Measurements from ENCODE around the gene NELL1.

The NELL1 gene

DNA sequence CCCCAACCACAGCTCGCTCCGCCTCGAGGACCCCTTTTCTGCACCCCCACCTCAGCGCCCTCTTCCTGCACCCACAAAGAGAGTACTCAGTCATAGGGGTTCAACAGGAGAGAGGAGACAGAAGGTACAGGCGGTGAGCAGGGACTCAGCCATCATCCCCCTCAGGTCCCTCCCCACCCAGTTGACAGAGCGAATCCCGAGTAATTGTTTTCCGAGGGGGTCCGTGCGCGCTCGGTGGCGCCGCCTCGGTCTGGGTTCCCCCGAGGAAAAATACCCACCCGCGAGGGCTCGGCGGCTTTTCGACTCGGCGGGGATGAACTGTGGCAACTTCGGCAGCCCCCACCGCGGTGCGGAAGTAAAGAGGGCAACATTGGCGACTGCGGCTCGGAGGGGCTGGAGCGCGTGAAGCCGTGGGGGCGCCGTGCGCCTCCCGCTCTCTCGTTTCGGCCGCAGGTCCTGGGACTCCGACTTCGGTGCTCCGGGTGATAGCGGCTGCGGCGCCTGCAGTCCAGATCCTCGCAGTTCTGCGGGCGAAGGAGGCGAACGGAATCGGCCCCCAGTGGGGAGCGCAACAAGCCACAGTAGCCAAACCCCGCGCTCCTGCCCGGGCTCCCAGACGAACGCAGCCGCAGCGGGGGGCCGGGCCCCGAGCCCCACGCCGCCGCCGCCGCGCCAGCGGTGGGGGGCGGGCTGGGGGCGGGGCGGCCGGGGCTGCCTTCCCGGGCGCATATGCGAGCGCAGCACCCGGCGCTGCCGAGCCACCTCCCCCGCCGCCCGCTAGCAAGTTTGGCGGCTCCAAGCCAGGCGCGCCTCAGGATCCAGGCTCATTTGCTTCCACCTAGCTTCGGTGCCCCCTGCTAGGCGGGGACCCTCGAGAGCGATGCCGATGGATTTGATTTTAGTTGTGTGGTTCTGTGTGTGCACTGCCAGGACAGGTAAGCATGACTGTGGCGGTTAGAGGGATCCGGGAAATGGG is at the start of gene NELL1:
TSS of gene NELL1 (plus strand) at position 743 of the 976 bp plus-strand sequence.
- no peak for DNase-seq (ENCODE audit: low read depth)

DNA sequence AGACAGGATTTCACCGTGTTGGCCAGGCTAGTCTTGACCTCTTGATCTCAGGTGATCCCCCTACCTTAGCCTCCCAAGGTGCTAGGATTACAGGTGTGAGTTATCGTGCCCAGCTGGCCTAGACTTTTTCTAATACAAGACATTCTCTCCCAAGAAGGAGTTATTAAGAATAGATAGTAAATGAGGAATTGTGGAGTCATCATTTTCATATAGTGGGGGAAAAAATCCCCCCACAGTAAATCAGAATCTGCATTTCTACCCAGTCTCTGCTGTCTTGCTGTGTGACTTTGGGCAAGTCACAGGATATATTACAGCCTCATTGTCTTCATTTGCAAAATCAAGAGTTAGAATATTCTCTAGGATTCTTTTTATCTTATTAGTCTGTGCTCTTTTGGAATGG is 48.4 kb upstream of the NELL1 start:
- DNase-seq (ENCODE audit: low read depth): no peak

GRCh38 chr11:20621679-20622078 is 47.7 kb upstream of the NELL1 start:
- no peak for DNase-seq (ENCODE audit: low read depth)

DNA sequence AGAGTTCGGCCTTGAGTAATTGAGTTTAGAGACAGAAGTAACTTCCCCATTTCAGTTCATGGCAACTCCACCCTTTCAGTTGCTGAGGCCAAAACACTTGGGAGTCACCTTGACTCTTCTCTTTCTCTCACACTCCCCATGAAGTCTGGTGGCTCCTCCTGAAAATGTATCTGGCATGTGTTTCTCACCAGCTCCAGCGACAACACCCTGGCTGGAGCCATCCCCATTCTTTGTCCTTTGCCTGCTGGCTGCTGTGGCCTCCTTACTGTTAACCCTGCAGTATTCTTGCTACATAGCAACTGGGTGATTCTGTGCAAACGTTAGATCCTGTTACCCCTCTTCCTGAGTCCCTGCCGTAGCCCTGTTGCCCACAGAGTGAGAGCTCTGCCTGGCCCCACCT is 46.1 kb upstream of the NELL1 start:
- no peak for DNase-seq (ENCODE audit: low read depth)

GRCh38 chr11:20626279-20626678 is 43.1 kb upstream of the NELL1 start:
- no peak for DNase-seq (ENCODE audit: low read depth)

DNA sequence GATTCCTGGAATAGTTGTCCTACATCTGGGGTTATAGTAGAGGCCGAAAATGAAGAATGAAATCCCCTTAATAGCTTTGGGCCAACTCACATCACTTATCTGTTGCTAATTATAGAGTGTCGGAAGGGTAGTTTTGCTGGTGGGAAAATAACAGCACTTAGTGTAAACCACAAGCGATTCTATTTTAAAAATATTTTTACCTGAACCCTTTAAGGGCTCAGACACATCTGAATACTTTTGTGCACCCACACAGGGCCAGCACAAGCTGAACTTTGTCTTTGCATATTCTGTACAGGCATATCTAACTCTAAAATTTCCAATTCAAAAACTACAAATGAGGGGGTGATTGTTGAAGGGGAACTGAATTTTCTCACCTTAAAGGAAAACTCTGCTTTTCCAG is 42.4 kb upstream of the NELL1 start:
- no peak for DNase-seq (ENCODE audit: low read depth)

DNA sequence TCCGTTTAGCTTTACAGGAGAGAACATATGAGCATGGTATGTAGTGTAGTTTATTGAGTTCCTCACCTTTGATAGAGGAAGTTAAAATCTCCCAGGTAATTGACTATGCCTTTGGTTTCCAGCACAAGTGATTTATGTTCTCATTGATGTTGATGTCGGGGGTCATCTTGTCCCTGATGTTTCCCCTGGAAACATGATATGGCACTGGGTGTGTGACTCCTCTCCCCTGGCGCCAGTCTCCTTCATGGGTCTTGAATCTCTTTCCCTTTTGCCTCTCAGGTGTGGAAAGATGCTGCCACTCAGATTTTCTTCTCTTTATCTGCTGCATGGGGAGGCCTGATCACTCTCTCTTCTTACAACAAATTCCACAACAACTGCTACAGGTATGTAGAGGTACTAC is 41.7 kb upstream of the NELL1 start:
- no peak for DNase-seq (ENCODE audit: low read depth)

- no peak for DNase-seq (ENCODE audit: low read depth)
Measured at GRCh38 chr11:20631519-20632168, 37.7 kb upstream of the NELL1 start.

DNA sequence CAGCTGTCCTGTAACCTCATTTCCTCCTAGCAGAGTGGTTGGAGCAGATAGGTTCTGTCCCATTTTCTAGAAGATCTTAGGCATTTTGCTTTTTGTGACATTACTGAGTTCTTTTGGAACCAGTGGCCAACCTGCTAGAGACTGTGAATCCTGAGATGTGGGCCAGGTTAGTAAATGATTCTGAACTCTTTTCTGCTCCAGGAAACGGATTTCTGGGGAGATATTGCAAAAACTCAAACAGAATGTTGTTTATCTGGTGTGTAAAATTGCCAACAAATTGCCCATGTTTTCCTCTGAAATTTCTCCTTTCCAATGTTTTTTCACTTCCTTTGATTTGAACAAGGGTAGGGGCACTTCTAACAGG is 37.2 kb upstream of the NELL1 start:
- DNase-seq (ENCODE audit: low read depth): no peak

DNA sequence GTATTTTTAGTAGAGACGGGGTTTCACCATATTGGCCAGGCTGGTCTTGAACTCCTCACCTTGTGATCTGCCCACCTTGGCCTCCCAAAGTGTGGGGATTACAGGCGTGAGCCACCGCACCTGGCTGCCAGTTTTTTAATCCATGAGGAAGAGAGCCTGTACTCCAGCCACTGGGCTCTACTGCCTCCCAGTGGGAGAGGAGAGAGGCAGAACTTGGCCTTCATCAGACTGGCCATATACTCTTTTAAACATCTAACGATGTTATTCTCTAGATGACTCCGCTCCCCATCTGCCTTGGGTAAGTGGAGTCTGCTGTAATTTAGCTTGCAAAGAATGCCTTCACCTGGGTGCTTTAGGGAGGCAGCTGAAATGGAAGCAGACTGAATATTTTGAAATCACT is 35.3 kb upstream of the NELL1 start:
- no peak for DNase-seq (ENCODE audit: low read depth)

DNA sequence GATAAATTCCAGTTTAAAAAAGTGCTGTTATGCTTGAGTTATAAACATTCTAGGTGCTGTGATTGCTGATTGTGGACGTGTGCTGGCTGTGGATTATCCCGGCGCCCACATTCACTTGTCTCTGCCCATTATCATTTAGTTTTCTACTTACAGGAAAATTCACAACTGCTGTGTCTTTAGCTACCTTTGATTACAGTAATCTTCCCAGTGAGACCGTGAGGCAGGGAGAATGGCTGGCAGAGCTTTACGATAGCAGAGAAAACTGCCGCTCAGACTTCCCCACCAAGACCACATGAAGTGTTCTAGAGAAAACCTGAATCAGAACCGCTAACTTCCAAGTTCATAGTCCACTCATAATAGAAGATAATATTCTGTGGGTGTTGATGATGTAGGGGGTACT is 34.6 kb upstream of the NELL1 start:
- no peak for DNase-seq (ENCODE audit: low read depth)

GRCh38 chr11:20638074-20638473 is 31.3 kb upstream of the NELL1 start:
- DNase-seq (ENCODE audit: low read depth): no peak

GRCh38 chr11:20639688-20640087 is 29.7 kb upstream of the NELL1 start:
- no peak for DNase-seq (ENCODE audit: low read depth)

DNA sequence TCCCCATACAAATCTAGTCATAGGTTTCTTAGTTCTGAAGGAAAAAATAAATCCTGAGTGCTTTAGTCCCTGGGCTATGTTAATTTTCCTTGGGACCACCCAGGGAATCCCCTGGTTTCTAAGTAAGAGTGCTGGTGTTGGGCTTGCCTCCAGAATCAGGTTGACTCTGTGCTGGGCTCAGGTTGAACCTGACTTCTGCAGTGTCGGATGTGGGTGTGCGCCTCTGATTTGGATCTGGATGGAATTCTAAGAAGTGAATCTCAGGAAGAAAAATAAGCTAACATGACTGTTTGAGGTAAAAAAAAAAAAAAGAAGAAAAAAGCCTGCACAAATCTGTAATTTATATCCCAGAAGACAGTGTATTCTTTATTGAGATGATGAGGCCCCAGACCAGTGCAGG is 29.0 kb upstream of the NELL1 start:
- no peak for DNase-seq (ENCODE audit: low read depth)

DNA sequence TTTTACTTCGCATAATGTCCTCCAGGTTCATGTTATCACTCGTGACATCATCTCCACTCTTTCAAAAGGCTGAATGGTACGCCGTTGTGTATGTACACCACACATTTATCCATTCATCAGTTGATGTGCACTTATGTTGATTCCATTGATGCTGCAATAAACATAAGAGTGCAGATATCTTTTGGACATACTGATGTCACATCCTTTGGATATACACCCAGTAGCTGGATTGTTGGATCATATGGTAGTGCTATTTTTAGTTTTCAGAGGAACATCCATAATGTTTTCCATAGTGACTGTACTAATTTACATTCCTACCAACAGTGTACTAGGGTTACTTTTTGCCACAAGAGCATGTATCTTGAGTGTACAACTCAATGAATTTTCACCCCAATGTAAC is 25.0 kb upstream of the NELL1 start:
- no peak for DNase-seq (ENCODE audit: low read depth)

DNA sequence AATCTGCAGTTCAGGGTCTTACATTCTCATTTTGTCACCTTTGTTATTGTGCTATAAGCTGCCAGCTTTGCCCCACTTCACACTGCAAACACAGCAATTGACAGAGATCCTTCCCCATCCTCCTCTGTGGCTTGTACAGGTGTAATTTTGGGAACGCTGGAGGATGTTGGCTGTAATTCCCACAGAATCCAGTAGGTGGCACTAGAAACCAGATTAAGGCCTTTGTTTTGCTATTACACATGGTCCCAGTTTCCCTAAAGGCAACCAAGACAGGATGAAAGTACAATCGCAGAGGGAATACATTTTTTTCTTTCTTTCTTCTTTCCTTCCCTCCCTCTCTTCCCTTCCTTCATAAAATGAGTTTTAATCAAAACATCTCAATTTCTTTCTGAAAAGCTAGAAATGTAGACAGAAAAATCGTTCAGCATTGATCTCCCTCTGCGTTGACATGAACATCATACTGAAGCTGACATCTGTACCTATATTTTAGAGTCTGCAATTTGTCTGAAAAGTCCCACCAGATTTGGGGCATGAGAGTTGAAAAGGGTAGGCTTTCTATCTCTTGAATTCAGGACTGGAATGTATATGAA is 21.3 kb upstream of the NELL1 start:
- DNase-seq (ENCODE audit: low read depth): peak; percentile 11

DNA sequence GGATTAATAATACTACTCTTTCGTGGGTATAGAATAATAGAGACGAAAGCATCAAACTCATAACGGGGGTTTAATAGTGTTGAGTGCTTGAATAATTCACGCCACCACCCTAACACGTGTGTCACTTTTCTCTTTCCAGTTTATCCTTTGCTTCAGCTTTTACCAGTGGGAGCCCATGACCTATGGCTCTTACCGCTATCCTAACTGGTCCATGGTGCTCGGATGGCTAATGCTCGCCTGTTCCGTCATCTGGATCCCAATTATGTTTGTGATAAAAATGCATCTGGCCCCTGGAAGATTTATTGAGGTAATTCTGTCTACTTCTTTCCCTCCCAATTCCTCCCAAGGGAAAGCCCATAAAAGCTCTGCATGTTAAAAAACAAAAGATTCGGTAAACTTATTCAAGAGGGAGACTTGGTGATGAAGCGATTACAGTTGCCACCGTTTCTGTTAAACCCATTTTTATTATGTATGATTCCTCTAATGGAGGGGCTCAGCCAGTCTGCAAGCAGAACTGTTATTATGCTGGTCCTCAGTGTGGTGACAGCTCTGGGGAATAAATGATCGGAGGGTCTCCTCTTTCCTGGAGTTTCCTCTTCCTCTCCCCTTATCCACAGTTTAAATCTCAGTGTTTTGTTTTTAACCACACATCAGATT is 17.1 kb upstream of the NELL1 start:
- DNase-seq (ENCODE audit: low read depth): no peak

- DNase-seq (ENCODE audit: low read depth): no peak
Measured at GRCh38 chr11:20654038-20654437, 15.3 kb upstream of the NELL1 start.

GRCh38 chr11:20656901-20657300 is 12.5 kb upstream of the NELL1 start:
- no peak for DNase-seq (ENCODE audit: low read depth)

- DNase-seq (ENCODE audit: low read depth): no peak
Measured at GRCh38 chr11:20658135-20658534, 11.3 kb upstream of the NELL1 start.

DNA sequence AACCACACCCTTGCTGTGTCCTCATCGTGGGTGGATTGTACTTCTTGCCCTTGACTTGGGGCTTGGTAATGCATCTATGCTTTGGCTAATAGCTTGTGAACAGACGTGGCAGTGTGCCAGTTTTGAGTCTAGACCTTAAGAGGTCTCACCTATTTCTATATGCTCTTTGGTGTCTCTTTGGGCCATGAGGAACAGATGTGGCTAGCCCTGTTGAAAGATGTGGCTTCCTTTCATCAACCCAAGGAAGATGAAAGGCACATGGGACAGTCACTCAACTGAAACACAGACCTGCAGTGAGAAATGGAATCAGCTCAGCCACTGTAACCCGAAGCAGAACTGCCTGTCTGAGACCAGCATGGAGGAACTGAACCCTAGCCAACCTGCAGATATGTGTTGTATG is 7.9 kb upstream of the NELL1 start:
- DNase-seq (ENCODE audit: low read depth): no peak

DNA sequence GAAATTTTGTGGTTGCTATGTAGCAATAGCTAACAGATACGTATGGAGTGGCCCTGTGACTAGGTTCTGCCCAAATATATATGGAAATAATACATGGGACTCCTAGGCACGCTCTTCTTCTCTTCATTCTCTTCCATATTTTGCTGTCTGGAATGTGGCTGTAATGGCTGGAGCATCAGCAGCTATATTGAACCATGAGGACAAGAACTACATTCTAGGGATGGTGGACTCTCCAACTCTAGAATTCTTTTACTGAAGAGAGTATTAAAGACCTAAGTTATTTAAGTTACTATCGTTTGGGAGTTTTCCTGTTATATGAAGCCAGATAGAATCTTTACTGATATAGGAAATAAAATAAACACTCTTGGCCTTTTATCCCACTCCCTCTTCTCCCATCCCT is 7.5 kb upstream of the NELL1 start:
- DNase-seq (ENCODE audit: low read depth): no peak

Data from fibroblast of gingiva (primary cell).